Activated CD4-positive, CD25-positive, alpha-beta regulatory T cell (primary cell): ENCODE data around the gene DCP1A.
"Not testable (repeated sequence)": the region's sequence is repeated elsewhere in the genome, so short reads cannot be mapped to it uniquely, and the experiment has no call there.

Experiments
- DNase-seq, 4 experiments: peaks; one replicate each; lab custom pipeline; 2025; lab: John Stamatoyannopoulos, UW

The DCP1A gene

GRCh38 chr3:53347261-53348064 is at the start of gene DCP1A:
TSS of gene DCP1A (minus strand) at chr3:53347543. CDS start at chr3:53347517, 26 bp downstream.
- DNase-seq, result peak; percentile 83 to 91 (median 89)

GRCh38 chr3:53384465-53385423 is 37.4 kb upstream of the DCP1A start:
- DNase-seq, result no peak

- no peak for DNase-seq
These were observed 34.8 kb upstream of the DCP1A start for GRCh38 chr3:53382106-53382505.

GRCh38 chr3:53380306-53380705 is 33.0 kb upstream of the DCP1A start:
- no peak for DNase-seq

GRCh38 chr3:53379898-53380297 is 32.6 kb upstream of the DCP1A start:
- DNase-seq, result no peak

GRCh38 chr3:53377794-53378193 is 30.5 kb upstream of the DCP1A start:
- no peak for DNase-seq

DNA sequence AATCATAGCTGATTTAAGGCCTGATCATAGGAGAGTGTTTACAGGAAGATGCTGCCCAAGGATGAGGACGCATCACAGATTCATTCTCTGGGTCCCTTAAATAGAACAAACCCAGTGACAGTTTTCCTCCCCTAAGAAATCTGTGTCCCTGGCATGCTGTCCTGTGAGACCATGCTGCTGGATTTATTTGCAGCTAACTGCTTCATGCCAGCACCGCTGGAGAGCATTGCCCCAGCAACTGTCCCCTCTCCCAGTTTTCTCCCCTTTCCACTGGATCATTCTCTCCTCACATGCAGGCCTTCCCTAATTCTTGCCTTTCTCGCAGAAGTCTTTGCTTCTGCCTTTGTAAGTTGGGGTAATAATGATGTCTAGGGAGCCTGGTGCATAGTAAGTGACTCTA is 29.3 kb upstream of the DCP1A start:
- DNase-seq, result no peak

- peak in 1 of 4 experiments; percentile 17 for DNase-seq
These were observed 27.7 kb upstream of the DCP1A start for GRCh38 chr3:53375019-53375418.

GRCh38 chr3:53370719-53371118 is 23.4 kb upstream of the DCP1A start:
- not testable (repeated sequence) for DNase-seq

DNA sequence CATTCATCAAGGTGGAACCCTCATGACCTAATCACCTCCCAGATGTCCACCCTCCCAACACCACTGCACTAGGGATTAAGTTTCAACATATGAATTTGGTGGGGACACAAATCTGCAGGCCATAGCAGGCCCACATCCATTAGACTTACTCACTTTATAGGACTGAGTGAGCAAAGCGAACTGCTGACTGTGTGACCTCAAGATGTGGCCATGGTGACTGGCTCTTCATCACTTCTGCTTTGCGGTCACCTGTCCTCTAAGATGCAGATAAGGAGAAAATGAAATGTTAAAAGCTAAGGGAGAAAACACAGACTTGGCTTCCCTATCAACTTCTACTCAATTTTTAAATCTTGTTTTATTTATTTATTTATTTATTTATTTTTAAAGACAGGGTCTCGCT is 14.5 kb upstream of the DCP1A start:
- no peak for DNase-seq

- no peak for DNase-seq
These were observed 10.1 kb upstream of the DCP1A start for GRCh38 chr3:53357458-53357857.

DNA sequence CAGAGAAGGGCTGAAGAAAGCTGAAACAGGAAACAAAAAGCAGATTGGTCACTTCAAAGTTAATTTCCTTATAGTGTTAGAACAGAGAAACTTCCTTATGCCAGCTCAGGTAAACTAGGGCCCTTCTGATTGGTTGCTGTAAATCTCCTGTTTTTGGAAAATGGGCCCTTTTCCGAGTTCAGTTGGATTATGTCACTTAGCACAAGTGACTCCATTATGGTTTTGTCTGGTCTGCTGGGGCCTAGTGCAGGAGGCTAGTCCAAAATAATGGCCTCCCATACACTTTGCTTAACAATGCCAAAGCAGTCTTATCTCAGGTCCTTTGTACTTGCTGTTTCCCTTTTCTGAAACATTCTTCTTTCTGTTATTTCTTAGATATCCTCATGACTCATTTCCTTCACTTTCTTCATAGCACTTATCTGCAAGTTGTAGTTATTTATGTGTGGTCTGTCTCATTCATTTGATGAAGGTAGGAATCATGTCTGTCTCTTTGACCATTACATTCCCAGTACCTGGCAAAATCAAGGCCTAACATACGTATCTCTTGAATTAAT is 7.7 kb upstream of the DCP1A start:
- DNase-seq, result no peak

- DNase-seq, result no peak
These were observed 5.9 kb upstream of the DCP1A start for GRCh38 chr3:53353202-53353601.

GRCh38 chr3:53350652-53351051 is 3.3 kb upstream of the DCP1A start:
- DNase-seq, result no peak

DNA sequence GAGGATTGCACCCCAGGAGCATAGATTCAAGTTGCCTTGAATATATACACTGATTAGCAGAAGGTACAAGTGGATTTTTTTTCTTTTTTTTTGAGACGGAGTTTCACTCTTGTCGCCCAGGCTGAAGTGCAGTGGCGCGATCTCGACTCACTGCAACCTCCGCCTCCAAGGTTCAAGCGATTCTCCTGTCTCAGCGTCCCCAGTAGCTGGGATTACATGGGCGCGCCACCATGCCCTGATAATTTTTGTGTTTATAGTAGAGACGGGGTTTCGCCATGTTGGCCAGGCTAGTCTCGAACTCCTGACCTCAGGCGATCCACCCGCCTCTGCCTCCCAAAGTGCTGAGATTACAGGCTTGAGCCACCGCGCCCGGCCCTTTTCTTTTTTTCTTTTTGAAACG is 775 bp upstream of the DCP1A start:
- DNase-seq, result not testable (repeated sequence)

GRCh38 chr3:53346922-53347260 is 452 bp downstream of the DCP1A start:
- DNase-seq, result no peak

DNA sequence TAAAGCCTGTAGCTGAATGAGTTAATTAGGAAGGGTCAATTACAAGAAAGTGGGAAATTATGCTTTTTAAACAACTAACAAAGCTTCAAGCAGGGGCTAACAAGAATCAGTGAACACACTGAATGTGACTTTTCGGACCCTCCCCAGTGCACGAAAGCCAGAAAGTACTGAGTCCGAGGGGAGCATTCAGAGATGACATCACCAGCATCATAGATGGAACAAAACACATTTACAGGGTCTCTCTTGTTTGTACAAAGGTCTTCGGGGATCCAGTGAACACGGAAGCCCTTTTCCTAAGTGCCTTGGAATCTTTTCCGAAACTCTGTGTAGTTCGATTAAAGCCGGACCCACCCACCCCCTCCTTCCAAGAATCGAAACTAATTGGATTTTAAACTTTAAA is 829 bp downstream of the DCP1A start:
- DNase-seq, result no peak

DNA sequence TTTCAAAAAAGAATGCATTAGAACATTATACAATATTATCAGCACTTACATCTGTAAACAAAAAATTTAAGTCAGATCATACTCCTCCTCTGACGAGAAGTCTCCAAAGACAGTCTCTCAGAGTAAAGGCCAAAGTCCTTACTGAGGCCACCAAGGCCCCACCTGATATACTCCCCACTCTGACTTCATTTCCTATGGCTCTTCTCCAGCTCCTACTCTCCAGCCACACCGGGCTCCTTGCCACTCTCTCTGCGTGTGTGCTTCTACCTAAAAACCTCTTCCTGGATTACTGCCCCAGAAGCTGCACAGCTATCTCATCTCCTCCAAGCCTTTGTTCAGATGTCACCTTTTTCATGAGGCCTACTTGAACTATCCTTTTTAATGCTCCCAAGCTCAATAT is 5.0 kb downstream of the DCP1A start:
- DNase-seq, result no peak

GRCh38 chr3:53337167-53337940 is 10.0 kb downstream of the DCP1A start:
- DNase-seq, result no peak

DNA sequence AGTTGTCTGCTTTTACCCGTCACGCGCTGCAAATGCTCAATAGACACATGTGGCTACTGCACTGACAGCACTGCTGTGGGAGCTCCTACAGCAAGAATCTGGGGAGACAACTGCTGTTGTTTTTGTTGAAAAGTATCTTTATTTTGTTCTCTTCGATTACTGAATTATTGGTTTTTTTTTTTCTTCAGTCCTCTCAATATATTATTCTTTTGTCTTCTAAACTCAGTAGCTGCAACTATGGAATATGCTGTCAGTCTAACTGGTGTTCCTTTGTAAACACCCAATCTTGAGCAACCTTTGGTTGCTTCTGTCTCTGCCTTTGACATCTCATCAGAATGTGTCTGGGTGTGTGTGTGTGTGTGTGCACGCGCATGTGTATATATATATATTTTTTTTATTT is 12.6 kb downstream of the DCP1A start:
- DNase-seq, result no peak

DNA sequence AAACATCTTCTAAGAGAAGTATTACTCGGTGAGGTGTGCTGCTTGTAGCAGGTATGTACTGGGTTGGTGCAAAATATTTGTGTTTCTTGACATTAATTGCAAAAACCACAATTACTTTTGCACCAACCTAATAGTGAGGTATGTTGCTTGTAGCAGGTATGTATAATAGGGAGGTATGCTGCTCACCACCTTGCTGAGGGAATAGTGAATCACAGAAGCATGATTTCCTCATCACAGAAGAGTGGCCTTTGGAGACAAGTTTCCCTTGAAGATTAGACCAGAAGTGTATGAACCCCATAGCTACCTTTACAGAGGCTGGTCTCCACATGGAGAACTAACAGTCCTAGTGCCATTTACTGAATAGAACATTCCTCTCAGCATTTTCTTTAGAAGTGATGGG is 15.5 kb downstream of the DCP1A start:
- DNase-seq, result no peak

DNA sequence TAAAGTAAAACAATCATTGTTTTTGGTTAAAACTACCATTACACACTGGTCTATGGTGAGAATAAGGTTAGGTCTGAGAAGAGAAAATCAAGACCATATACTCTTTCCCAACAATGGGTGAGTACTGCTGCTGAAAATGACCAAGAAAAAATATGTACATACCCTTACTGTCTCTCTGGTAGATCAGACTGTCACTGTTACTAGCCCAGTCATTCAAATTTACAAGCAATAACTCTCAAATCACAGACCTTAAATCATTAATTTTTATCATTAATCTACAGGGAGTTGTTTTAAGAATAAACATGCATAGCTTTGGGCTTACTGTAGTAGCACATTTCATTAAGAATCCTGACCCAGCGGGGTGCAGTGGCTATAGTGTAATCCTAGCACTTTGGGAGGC is 17.4 kb downstream of the DCP1A start:
- DNase-seq, result no peak
